ENCODE measurements around the gene RBBP8NL. TPM values are rescaled to one million over a fixed set of nuclear protein-coding genes. Genes with fewer than 3 reads are reported as not detected.

Gene RBBP8NL
- total and polyA plus RNA-seq, 9 of the 15 experiments (the other 6 are each of a cell fraction or from before 2014, with no cell fraction given) = not detected

DNA sequence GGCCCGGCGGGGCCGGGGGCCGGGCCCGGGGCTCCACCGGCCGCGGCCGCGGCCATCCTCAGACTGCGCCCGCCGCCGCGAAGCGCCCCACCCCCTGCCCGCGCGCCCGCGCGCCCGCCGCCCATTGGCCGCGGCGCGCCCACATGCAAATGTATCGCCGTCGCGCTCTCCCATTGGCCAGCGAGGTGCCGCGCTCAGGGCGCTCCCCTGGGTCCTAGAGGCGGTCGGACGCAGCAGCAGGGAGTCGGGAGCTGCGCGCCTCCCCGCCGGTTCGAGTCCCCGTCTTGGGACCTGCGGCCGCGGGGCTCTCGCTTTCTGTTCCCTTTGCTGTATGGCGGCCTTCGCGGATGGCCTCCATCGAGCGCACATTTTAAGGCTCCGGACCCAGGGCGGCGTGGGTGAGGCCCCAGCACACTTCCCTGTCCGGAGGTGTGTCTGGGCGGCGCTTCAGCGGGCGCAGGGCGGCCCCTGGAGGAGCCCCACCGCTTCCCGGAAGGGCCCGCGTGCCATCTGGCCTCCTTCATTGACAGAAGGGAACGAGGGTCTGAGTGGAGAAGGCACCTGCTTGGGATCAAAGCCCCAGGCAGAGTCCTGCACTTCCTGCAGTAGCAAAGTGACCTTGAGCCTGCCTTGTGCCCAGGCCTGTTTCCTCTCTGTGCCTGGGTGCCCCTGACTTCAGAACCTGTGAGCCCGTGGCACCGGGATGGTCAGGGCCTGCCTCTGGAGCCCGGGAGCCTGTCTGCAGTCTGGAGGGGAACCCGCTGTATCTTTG is 19.9 kb downstream of the RBBP8NL start, which contains the start of gene CABLES2 (continued):
- TF ChIP-seq, protein P1, sequence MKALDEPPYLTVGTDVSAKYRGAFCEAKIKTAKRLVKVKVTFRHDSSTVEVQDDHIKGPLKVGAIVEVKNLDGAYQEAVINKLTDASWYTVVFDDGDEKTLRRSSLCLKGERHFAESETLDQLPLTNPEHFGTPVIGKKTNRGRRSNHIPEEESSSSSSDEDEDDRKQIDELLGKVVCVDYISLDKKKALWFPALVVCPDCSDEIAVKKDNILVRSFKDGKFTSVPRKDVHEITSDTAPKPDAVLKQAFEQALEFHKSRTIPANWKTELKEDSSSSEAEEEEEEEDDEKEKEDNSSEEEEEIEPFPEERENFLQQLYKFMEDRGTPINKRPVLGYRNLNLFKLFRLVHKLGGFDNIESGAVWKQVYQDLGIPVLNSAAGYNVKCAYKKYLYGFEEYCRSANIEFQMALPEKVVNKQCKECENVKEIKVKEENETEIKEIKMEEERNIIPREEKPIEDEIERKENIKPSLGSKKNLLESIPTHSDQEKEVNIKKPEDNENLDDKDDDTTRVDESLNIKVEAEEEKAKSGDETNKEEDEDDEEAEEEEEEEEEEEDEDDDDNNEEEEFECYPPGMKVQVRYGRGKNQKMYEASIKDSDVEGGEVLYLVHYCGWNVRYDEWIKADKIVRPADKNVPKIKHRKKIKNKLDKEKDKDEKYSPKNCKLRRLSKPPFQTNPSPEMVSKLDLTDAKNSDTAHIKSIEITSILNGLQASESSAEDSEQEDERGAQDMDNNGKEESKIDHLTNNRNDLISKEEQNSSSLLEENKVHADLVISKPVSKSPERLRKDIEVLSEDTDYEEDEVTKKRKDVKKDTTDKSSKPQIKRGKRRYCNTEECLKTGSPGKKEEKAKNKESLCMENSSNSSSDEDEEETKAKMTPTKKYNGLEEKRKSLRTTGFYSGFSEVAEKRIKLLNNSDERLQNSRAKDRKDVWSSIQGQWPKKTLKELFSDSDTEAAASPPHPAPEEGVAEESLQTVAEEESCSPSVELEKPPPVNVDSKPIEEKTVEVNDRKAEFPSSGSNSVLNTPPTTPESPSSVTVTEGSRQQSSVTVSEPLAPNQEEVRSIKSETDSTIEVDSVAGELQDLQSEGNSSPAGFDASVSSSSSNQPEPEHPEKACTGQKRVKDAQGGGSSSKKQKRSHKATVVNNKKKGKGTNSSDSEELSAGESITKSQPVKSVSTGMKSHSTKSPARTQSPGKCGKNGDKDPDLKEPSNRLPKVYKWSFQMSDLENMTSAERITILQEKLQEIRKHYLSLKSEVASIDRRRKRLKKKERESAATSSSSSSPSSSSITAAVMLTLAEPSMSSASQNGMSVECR (CRISPR knock-in tag; IDR thresholded peaks at IDR 0.05) = peak; percentile 86
- TF ChIP-seq, protein P2, sequence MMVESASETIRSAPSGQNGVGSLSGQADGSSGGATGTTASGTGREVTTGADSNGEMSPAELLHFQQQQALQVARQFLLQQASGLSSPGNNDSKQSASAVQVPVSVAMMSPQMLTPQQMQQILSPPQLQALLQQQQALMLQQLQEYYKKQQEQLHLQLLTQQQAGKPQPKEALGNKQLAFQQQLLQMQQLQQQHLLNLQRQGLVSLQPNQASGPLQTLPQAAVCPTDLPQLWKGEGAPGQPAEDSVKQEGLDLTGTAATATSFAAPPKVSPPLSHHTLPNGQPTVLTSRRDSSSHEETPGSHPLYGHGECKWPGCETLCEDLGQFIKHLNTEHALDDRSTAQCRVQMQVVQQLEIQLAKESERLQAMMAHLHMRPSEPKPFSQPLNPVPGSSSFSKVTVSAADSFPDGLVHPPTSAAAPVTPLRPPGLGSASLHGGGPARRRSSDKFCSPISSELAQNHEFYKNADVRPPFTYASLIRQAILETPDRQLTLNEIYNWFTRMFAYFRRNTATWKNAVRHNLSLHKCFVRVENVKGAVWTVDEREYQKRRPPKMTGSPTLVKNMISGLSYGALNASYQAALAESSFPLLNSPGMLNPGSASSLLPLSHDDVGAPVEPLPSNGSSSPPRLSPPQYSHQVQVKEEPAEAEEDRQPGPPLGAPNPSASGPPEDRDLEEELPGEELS (CRISPR knock-in tag; IDR thresholded peaks at IDR 0.05; ENCODE audit: borderline replicate concordance) = no peak
- no peak for TF ChIP-seq STAT5A (IDR thresholded peaks at IDR 0.05; ENCODE audit: borderline replicate concordance, low read length)
- no peak for TF ChIP-seq U2AF1 (optimal IDR thresholded peaks at IDR 0.05; ENCODE audit: low read depth, low read length)
- TF ChIP-seq, protein P3, sequence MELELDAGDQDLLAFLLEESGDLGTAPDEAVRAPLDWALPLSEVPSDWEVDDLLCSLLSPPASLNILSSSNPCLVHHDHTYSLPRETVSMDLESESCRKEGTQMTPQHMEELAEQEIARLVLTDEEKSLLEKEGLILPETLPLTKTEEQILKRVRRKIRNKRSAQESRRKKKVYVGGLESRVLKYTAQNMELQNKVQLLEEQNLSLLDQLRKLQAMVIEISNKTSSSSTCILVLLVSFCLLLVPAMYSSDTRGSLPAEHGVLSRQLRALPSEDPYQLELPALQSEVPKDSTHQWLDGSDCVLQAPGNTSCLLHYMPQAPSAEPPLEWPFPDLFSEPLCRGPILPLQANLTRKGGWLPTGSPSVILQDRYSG (tag; conservative IDR thresholded peaks at IDR 0.05; ENCODE audit: low read depth) = 0 out of 2 replicates have a peak, but pooled peaks have one; percentile 49
- TF ChIP-seq TCF3 (CRISPR knock-in tag; IDR thresholded peaks at IDR 0.05) = no peak
- TF ChIP-seq NFE2 (IDR thresholded peaks at IDR 0.05; ENCODE audit: low read depth) = no peak
- peak; percentile 72; the same call in 1 of the 2 replicates for TF ChIP-seq TARDBP (IDR thresholded peaks at IDR 0.05)
- TF ChIP-seq, protein P4, sequence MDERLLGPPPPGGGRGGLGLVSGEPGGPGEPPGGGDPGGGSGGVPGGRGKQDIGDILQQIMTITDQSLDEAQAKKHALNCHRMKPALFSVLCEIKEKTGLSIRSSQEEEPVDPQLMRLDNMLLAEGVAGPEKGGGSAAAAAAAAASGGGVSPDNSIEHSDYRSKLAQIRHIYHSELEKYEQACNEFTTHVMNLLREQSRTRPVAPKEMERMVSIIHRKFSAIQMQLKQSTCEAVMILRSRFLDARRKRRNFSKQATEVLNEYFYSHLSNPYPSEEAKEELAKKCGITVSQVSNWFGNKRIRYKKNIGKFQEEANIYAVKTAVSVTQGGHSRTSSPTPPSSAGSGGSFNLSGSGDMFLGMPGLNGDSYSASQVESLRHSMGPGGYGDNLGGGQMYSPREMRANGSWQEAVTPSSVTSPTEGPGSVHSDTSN (CRISPR knock-in tag; IDR thresholded peaks at IDR 0.05; ENCODE audit: low read depth) = no peak
- TF ChIP-seq, protein P4 (tag; conservative IDR thresholded peaks at IDR 0.05; ENCODE audit: low read depth) = no peak
- TF ChIP-seq ZNF696 (CRISPR knock-in tag; conservative IDR thresholded peaks at IDR 0.05) = no peak
- TF ChIP-seq, protein P5, sequence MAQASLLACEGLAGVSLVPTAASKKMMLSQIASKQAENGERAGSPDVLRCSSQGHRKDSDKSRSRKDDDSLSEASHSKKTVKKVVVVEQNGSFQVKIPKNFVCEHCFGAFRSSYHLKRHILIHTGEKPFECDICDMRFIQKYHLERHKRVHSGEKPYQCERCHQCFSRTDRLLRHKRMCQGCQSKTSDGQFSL (CRISPR knock-in tag; IDR thresholded peaks at IDR 0.05) = no peak
- TF ChIP-seq, protein P5 (tag; IDR thresholded peaks at IDR 0.05) = no peak
- TF ChIP-seq FOXK1 (CRISPR knock-in tag; IDR thresholded peaks at IDR 0.05; ENCODE audit: borderline replicate concordance) = no peak
- 0 out of 4 replicates have a peak, but pooled peaks of 1 of the 2 experiments have one; percentile 20 for TF ChIP-seq TBL1XR1 (IDR thresholded peaks at IDR 0.05; ENCODE audit: low read length in 2 of 2)
- TF ChIP-seq TAF7 (tag; IDR thresholded peaks at IDR 0.05) = 0 out of 2 replicates have a peak, but pooled peaks have one; percentile 37

Measured in K562 (cell line).